Measurements from ENCODE around the gene GALNT6.
"Not testable (repeated sequence)": the region's sequence is repeated elsewhere in the genome, so short reads cannot be mapped to it uniquely, and the experiment has no call there.

Gene GALNT6

GRCh38 chr12:51322452-51322851 is 68.8 kb downstream of the GALNT6 start:
- DNase-seq: no peak

- DNase-seq: no peak
These were observed 69.3 kb downstream of the GALNT6 start for GRCh38 chr12:51321882-51322281.

GRCh38 chr12:51320695-51321320 is 70.4 kb downstream of the GALNT6 start:
- DNase-seq: peak; percentile 46

- peak; percentile 9 for DNase-seq
These were observed 70.9 kb downstream of the GALNT6 start for GRCh38 chr12:51320311-51320694.

- no peak for DNase-seq
These were observed 72.2 kb downstream of the GALNT6 start for GRCh38 chr12:51318846-51319599.

GRCh38 chr12:51318057-51318806 is 73.0 kb downstream of the GALNT6 start:
- DNase-seq: not testable (repeated sequence)

GRCh38 chr12:51311389-51311788 is 79.8 kb downstream of the GALNT6 start:
- DNase-seq: no peak

GRCh38 chr12:51307655-51308593 is 83.3 kb downstream of the GALNT6 start:
- peak; percentile 93 for DNase-seq

- DNase-seq: no peak
These were observed 84.7 kb downstream of the GALNT6 start for GRCh38 chr12:51306507-51306906.
